Measurements from ENCODE around the gene PHKA2. TPM values are rescaled to one million over a fixed set of nuclear protein-coding genes. Genes with fewer than 3 reads are reported as not detected.
A peak's percentile ranks its signal among the peaks of the same experiment; 100 is the strongest.

PHKA2 gene
- total and polyA plus RNA-seq, 10 of the 15 experiments (the other 5 are each of a cell fraction or from before 2014, with no cell fraction given), result 1.4 to 25.6 (median 15.4) TPM

GRCh38 chrX:18887825-18888212 lies 96.1 kb downstream of the PHKA2 start:
- TF ChIP-seq PKNOX1 (IDR thresholded peaks at IDR 0.05) (peak; percentile 52), SREBF1 (IDR thresholded peaks at IDR 0.05; ENCODE audit: low read length) (no peak)

GRCh38 chrX:18887177-18887824 lies 96.6 kb downstream of the PHKA2 start:
- H2AFZ ChIP-seq (ENCODE audit: control insufficient read depth, low read depth, low read length), result peak overlapping the region; percentile 90
- peak overlapping the region; percentile 47; the same call in 1 of the 2 replicates for H3K4me3 ChIP-seq
- peaks cover 28% of the 10 kb centered on the region for H3K4me1 ChIP-seq (ENCODE audit: control insufficient read depth, insufficient read depth, low read length)
- H3K9ac ChIP-seq (ENCODE audit: control insufficient read depth, insufficient read depth, low read length), result peak overlapping the region; percentile 78
- no peak for FAIRE-seq
- no peaks in the 10 kb centered on the region for H3K36me3 ChIP-seq (ENCODE audit: control insufficient read depth in 2 of 2, insufficient read depth in 2 of 2, low read length in 1 of 2)
- intact Hi-C loops (cut with micrococcal nuclease; ENCODE audit: unreplicated experiment), result loop anchor here (5.0 kb wide), 2 partner anchors 120 to 495 kb away; no protein-coding TSS in a partner anchor
- H3K79me2 ChIP-seq (ENCODE audit: control insufficient read depth, insufficient read depth, low read length), result no peaks in the 10 kb centered on the region
- DNase-seq (ENCODE audit: low read depth, low spot score), result no peak
- no peaks in the 10 kb centered on the region for H3K9me3 ChIP-seq (replicated peaks; ENCODE audit: control insufficient read depth, insufficient read depth, low read length)
- H3K27ac ChIP-seq (ENCODE audit: control insufficient read depth, insufficient read depth), result peak overlapping the region; percentile 87
- ChIA-PET CTCF (interaction anchor here (0.6 to 4.8 kb wide), 13 partner anchors 10 to 497 kb away, joined by 3 to 29 read pairs (median 4); partner anchors contain the start of gene CDKL5), SMC1A (ENCODE audit: uncharacterized antibody, unreplicated experiment) (interaction anchor here (0.6 to 4.6 kb wide), 5 partner anchors 27 to 493 kb away, joined by 3 to 52 read pairs (median 3); no protein-coding TSS in a partner anchor), RAD21 (ENCODE audit: unreplicated experiment) (interaction anchor here (0.6 to 5.4 kb wide), 11 partner anchors 11 to 498 kb away, joined by 3 to 52 read pairs (median 4); partner anchors contain the start of gene CDKL5), POLR2A (interaction anchor here (1.2 to 3.5 kb wide), 2 partner anchors 32 to 203 kb away, joined by 4 to 25 read pairs; no protein-coding TSS in a partner anchor)
- no peaks in the 10 kb centered on the region for H4K20me1 ChIP-seq (ENCODE audit: control insufficient read depth, insufficient read depth)
- 57% methylated on average over 25 of the region's 25 CpGs for whole genome bisulfite sequencing (ENCODE audit: insufficient coverage, insufficient replicate concordance, low lambda C conversion rate, missing lambda C conversion rate)
- H3K27me3 ChIP-seq (replicated peaks in 1 of 2; ENCODE audit: control insufficient read depth in 2 of 2, insufficient read depth in 2 of 2, low read length in 1 of 2), result no peaks in the 10 kb centered on the region
- in situ Hi-C loops (cut with MboI), result loop anchor here (5.0 kb wide), 1 partner anchor 210 kb away; no protein-coding TSS in a partner anchor
- BruUV-seq (replicated peaks), result no TSS peak
- ATAC-seq, result no peak
- H3K4me2 ChIP-seq (ENCODE audit: control insufficient read depth, insufficient read depth), result peak overlapping the region; percentile 83; the same call in 1 of the 2 replicates
- TF ChIP-seq LARP7 (IDR thresholded peaks at IDR 0.05), result 0 out of 2 replicates have a peak, but pooled peaks have one; percentile 18
- TF ChIP-seq ATF3 (IDR thresholded peaks at IDR 0.05; ENCODE audit: borderline replicate concordance, extremely low read depth, low read depth, low read length), result no peak

More at GRCh38 chrX:18887825-18888212, 96.1 kb downstream of the PHKA2 start:
- H4K20me1 ChIP-seq (ENCODE audit: control insufficient read depth, insufficient read depth), result no peaks in the 10 kb centered on the region
- H3K4me2 ChIP-seq (ENCODE audit: control insufficient read depth, insufficient read depth), result no peak overlapping the region
- ChIA-PET POLR2A (no interaction called here), RAD21 (ENCODE audit: unreplicated experiment) (interaction anchor here (0.6 to 5.4 kb wide), 5 partner anchors 32 to 498 kb away, joined by 3 to 52 read pairs (median 4); no protein-coding TSS in a partner anchor), SMC1A (ENCODE audit: uncharacterized antibody, unreplicated experiment) (interaction anchor here (4.6 kb wide), 1 partner anchor 32 kb away, joined by 52 read pairs; no protein-coding TSS in a partner anchor), CTCF (interaction anchor here (1.2 to 4.8 kb wide), 3 partner anchors 31 to 211 kb away, joined by 4 to 29 read pairs (median 5); no protein-coding TSS in a partner anchor)
- no peaks in the 10 kb centered on the region for H3K36me3 ChIP-seq (ENCODE audit: control insufficient read depth in 2 of 2, insufficient read depth in 2 of 2, low read length in 1 of 2)
- DNase-seq (ENCODE audit: low read depth, low spot score) (no peak), ATAC-seq (no peak), FAIRE-seq (no peak)
- no peak overlapping the region for H2AFZ ChIP-seq (ENCODE audit: control insufficient read depth, low read depth, low read length)
- no TSS peak for BruUV-seq (replicated peaks)
- no peak overlapping the region for H3K9ac ChIP-seq (ENCODE audit: control insufficient read depth, insufficient read depth, low read length)
- no peak overlapping the region for H3K27ac ChIP-seq (ENCODE audit: control insufficient read depth, insufficient read depth)
- H3K27me3 ChIP-seq (replicated peaks in 1 of 2; ENCODE audit: control insufficient read depth in 2 of 2, insufficient read depth in 2 of 2, low read length in 1 of 2), result no peaks in the 10 kb centered on the region
- peaks cover 28% of the 10 kb centered on the region for H3K4me1 ChIP-seq (ENCODE audit: control insufficient read depth, insufficient read depth, low read length)
- 35% methylated on average over 6 of the region's 6 CpGs for WGBS (ENCODE audit: insufficient coverage, insufficient replicate concordance, low lambda C conversion rate, missing lambda C conversion rate)
- no peak overlapping the region for H3K4me3 ChIP-seq
- in situ Hi-C loops (cut with MboI), result loop anchor here (5.0 kb wide), 1 partner anchor 211 kb away; no protein-coding TSS in a partner anchor
- H3K9me3 ChIP-seq (replicated peaks; ENCODE audit: control insufficient read depth, insufficient read depth, low read length), result no peaks in the 10 kb centered on the region
- intact Hi-C loops (cut with micrococcal nuclease; ENCODE audit: unreplicated experiment), result loop anchor here (5.0 kb wide), 2 partner anchors 121 to 496 kb away; no protein-coding TSS in a partner anchor
- H3K79me2 ChIP-seq (ENCODE audit: control insufficient read depth, insufficient read depth, low read length), result no peaks in the 10 kb centered on the region

All from GM12878 (cell line).